SH-SY5Y (cell line): ENCODE measurements around the gene NAXE.

Experiments used
- GATA2 ChIP-seq: IDR thresholded peaks from 2 replicates; pipeline ENCODE4 v1.6.1; 2011; ENCODE audit warnings: mild to moderate bottlenecking, low read depth, low read length
- GATA3 ChIP-seq: IDR thresholded peaks from 2 replicates; pipeline ENCODE4 v1.6.1; 2011; ENCODE audit warnings: low read depth, mild to moderate bottlenecking, low read length, moderate library complexity

DNA sequence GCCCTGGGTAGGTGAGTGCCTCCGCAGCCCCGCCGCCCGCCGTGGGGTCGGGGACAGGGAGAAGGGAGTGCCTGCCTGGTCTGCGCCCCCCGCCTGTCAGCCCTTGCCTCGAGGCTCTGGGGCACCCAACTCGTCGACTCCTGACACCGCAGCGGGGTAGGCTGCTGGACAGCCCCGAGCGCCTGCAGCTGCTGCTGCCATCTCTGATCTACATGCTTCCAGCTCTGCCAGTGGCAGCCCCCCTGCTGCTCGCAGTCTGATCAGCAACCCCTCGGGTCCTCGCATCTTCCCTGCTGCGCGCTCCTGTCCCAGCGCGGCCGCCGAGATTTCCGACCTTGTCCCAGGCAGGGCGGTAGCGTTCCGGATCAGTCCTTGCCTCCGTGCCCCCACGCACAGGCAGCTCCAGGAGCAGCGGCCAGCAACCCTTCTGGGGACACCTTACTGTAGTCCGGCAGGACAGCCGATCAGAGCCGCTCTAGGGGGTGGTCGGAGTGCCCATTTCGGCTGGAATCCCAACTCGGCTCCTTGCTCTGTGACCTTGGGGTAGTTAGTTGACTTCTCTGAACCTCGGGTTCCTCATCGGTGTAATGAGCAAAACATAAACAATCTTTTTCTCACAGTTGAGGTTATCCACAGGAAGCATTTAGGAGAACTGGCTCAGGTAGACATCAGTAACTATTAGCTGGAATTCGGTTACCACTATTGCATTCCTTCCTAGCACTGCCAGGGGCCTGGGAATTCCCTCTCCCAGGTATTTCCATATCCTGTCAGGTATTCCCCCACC is 50.9 kb downstream of the NAXE start:
- TF ChIP-seq GATA2 (no peak), GATA3 (no peak)
